ENCODE data around the gene CSTA. TPM values are rescaled to one million over a fixed set of nuclear protein-coding genes. Genes with fewer than 3 reads are reported as not detected.

The CSTA gene
- total and polyA plus RNA-seq, 2 of the 13 experiments (the other 11 are each of a cell fraction or from before 2014, with no cell fraction given), result 3.9 to 11.0 TPM

DNA sequence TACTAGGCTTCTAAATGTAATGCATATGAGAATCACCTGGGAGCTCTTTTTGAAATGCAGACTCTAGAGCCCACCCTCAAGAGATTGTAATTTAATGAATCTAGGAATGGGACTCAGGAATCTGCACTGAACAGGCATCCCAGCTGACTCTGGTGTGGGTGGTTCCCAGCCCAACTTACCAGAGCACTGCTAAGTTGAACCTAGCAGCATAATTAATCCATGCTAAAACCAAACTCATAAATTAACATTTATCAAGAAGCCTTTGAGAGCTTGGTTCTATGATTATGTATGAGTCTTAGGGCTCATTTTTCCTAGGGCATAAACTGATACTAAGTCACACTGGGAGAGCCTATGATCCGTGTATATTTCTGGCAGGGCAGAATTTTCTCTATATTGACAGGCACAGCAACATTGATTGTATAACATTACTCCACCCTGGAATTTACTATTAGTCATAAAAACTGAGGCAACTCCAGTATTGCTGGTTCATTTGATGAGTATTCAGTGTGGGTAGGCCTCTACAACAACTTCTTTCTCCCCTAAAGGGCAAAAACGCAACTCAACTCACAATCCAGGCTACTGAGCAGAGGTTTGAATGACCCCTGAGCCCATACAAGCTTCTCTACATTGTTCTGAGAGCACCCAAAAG lies 10.7 kb upstream of the CSTA start:
- H3K79me2 ChIP-seq (ENCODE audit: insufficient read depth, low read length), result no peaks in the 10 kb centered on the region

DNA sequence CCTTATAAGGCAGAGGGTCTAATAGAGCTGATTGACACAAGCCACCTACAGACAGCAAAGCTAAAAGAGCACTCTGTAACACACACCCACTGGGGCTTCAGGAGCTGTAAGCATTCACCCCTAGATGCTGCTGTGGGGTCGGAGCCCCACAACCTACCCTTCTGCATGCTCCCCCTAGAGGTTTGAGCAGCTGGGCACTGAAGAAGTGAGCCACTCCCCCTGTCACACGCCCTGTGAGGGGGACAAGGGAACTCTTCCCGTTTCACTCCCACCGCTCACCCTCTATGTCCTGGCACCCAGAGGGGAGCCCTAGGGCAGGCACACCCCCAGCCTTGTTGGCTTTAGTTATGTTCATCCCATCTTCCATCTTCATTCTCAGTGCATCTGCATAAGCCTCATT lies 9.4 kb upstream of the CSTA start:
- ChIA-PET CTCF (ENCODE audit: low intra/inter-chr PET ratio, low total read pairs) (no interaction called here), POLR2A (no interaction called here)
- H3K27ac ChIP-seq (ENCODE audit: extremely low read length, insufficient read depth, low read length), result no peak overlapping the region
- ATAC-seq (peak; percentile 56; the same call in 2 of the 3 replicates), FAIRE-seq (no peak), DNase-seq (ENCODE audit: low spot score) (no peak)
- H3K4me3 ChIP-seq (replicated peaks in 1 of 3; ENCODE audit: insufficient read depth in 1 of 3, low read depth in 2 of 3, low read length in 3 of 3), result no peak overlapping the region
- no peak overlapping the region for H3K9ac ChIP-seq (ENCODE audit: insufficient read depth, low read depth, low read length)
- peaks cover 20% of the 10 kb centered on the region for H3K4me1 ChIP-seq (ENCODE audit: insufficient read depth, low read length)
- TF ChIP-seq, protein P1, sequence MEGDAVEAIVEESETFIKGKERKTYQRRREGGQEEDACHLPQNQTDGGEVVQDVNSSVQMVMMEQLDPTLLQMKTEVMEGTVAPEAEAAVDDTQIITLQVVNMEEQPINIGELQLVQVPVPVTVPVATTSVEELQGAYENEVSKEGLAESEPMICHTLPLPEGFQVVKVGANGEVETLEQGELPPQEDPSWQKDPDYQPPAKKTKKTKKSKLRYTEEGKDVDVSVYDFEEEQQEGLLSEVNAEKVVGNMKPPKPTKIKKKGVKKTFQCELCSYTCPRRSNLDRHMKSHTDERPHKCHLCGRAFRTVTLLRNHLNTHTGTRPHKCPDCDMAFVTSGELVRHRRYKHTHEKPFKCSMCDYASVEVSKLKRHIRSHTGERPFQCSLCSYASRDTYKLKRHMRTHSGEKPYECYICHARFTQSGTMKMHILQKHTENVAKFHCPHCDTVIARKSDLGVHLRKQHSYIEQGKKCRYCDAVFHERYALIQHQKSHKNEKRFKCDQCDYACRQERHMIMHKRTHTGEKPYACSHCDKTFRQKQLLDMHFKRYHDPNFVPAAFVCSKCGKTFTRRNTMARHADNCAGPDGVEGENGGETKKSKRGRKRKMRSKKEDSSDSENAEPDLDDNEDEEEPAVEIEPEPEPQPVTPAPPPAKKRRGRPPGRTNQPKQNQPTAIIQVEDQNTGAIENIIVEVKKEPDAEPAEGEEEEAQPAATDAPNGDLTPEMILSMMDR (CRISPR knock-in tag; IDR thresholded peaks at IDR 0.05), result 0 out of 2 replicates have a peak, but pooled peaks have one; percentile 15
- no peak for TF ChIP-seq PAX8 (CRISPR knock-in tag; IDR thresholded peaks at IDR 0.05; ENCODE audit: borderline replicate concordance)
- 38% methylated on average over 3 of the region's 4 CpGs for WGBS (ENCODE audit: low lambda C conversion rate)
- intact Hi-C loops (cut with micrococcal nuclease; ENCODE audit: unreplicated experiment) (no loop called here), in situ Hi-C loops (cut with HindIII; ENCODE audit: extremely low pct_ligation_motif_present, low pct_unique_long_range_greater_than_20kb) (no loop called here)
- peaks cover 7% of the 10 kb centered on the region; the same call in 1 of the 2 replicates for H3K9me3 ChIP-seq (ENCODE audit: low read length)
- BruUV-seq (replicated peaks), result no TSS peak
- H3K36me3 ChIP-seq (replicated peaks in 1 of 2; ENCODE audit: control insufficient read depth in 1 of 2, insufficient read depth in 2 of 2, low read length in 2 of 2), result no peaks in the 10 kb centered on the region
- H3K79me2 ChIP-seq (ENCODE audit: insufficient read depth, low read length), result no peaks in the 10 kb centered on the region
- peaks cover 0 to 6% of the 10 kb centered on the region in 2 experiments; a peak in 1 of 5 replicates for H3K27me3 ChIP-seq (ENCODE audit: control insufficient read depth in 1 of 2, insufficient read depth in 2 of 2, low read length in 2 of 2)
- H2AFZ ChIP-seq (ENCODE audit: low read length), result no peak overlapping the region
- no peaks in the 10 kb centered on the region for H4K20me1 ChIP-seq (ENCODE audit: insufficient read depth, low read length)
- H3K4me2 ChIP-seq (ENCODE audit: low read depth, low read length), result no peak overlapping the region

More for the DNA sequence above, 10.7 kb upstream of the CSTA start:
- in situ Hi-C loops (cut with HindIII; ENCODE audit: extremely low pct_ligation_motif_present, low pct_unique_long_range_greater_than_20kb), result loop anchor here (5.0 kb wide), 1 partner anchor 43 kb away; no protein-coding TSS in a partner anchor
- no peaks in the 10 kb centered on the region for H4K20me1 ChIP-seq (ENCODE audit: insufficient read depth, low read length)
- H3K27me3 ChIP-seq (ENCODE audit: control insufficient read depth in 1 of 2, insufficient read depth in 2 of 2, low read length in 2 of 2), result peaks cover 0 to 6% of the 10 kb centered on the region in 2 experiments; a peak in 1 of 5 replicates
- H3K9ac ChIP-seq (ENCODE audit: insufficient read depth, low read depth, low read length), result no peak overlapping the region
- peak overlapping the region; percentile 59 for H2AFZ ChIP-seq (ENCODE audit: low read length)
- FAIRE-seq (no peak), ATAC-seq (no peak; the same call in 2 of the 3 replicates), DNase-seq (ENCODE audit: low spot score) (no peak)
- no peak overlapping the region for H3K4me3 ChIP-seq (replicated peaks in 1 of 3; ENCODE audit: insufficient read depth in 1 of 3, low read depth in 2 of 3, low read length in 3 of 3)
- CTCF ChIA-PET (ENCODE audit: low intra/inter-chr PET ratio, low total read pairs), result no interaction called here
- no peak overlapping the region for H3K27ac ChIP-seq (ENCODE audit: extremely low read length, insufficient read depth, low read length)
- no peaks in the 10 kb centered on the region for H3K36me3 ChIP-seq (replicated peaks in 1 of 2; ENCODE audit: control insufficient read depth in 1 of 2, insufficient read depth in 2 of 2, low read length in 2 of 2)
- POLR2A ChIA-PET, result no interaction called here
- intact Hi-C loops (cut with micrococcal nuclease; ENCODE audit: unreplicated experiment), result no loop called here
- WGBS (ENCODE audit: low lambda C conversion rate), result 11% methylated on average over 2 of the region's 2 CpGs
- no peak for TF ChIP-seq MEIS1 (CRISPR knock-in tag; IDR thresholded peaks at IDR 0.05; ENCODE audit: borderline replicate concordance)
- TF ChIP-seq, protein P2, sequence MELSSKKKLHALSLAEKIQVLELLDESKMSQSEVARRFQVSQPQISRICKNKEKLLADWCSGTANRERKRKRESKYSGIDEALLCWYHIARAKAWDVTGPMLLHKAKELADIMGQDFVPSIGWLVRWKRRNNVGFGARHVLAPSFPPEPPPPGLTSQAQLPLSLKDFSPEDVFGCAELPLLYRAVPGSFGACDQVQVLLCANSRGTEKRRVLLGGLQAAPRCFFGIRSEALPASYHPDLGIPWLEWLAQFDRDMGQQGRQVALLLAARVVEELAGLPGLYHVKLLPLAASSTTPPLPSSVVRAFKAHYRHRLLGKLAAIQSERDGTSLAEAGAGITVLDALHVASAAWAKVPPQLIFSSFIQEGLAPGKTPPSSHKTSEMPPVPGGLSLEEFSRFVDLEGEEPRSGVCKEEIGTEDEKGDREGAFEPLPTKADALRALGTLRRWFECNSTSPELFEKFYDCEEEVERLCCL (CRISPR knock-in tag; IDR thresholded peaks at IDR 0.05; ENCODE audit: borderline replicate concordance), result no peak
- no peak for TF ChIP-seq THYN1 (CRISPR knock-in tag; IDR thresholded peaks at IDR 0.05; ENCODE audit: borderline replicate concordance, low read depth)
- no peak for TF ChIP-seq PHB2 (IDR thresholded peaks at IDR 0.05; ENCODE audit: partially characterized antibody)
- TF ChIP-seq HIVEP1 (CRISPR knock-in tag; IDR thresholded peaks at IDR 0.05), result no peak
- no peak for TF ChIP-seq ZNF776 (CRISPR knock-in tag; IDR thresholded peaks at IDR 0.05)
- no peak for TF ChIP-seq TCF7 (IDR thresholded peaks at IDR 0.05; ENCODE audit: low read depth)
- BruUV-seq (replicated peaks), result no TSS peak
- H3K4me1 ChIP-seq (ENCODE audit: insufficient read depth, low read length), result peaks cover 23% of the 10 kb centered on the region
- peaks cover 3% of the 10 kb centered on the region; the same call in 1 of the 2 replicates for H3K9me3 ChIP-seq (ENCODE audit: low read length)
- no peak overlapping the region for H3K4me2 ChIP-seq (ENCODE audit: low read depth, low read length)

All from HepG2 (cell line).